ENCODE measurements around the gene HAAO.

The HAAO gene

DNA sequence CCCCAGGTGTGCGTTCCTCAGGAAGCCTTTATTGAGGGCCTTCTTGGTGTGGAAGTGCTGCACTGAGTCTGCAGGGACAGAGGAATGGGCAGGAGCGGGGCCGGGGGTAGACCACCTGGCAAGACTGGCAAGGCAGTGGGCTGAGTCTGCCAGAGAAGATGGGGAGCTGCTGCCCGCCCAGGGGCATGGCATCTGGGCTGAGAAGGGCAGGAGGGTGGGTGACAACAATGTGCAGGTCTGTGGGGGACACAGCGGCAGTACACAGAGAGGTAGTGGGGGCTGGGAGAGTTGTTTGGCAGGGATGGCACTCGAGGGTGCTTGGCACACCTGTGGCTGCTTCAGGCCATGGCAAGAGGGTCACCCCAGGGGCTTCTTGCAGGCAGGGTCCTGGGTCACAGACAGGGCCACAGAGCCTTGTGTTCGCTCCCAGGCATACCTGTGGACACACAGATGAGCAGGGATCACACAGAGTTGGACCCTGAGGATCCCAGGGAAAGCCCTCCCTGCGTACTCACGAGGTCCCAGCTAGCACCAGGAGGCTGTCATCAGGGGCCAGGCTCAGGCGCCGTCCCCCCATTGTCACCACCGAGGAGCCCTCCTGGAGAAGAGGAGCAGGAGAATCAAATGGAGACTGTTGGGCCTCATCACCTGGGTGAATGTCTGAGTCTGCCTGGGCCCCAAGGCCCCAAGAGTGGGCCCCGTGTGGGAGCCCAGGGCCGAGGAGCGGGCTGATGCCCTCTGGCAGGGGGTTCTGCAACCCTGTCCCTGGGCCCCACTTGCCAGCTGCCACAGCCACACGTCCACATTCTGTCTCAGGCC lies 25.1 kb downstream of the HAAO start:
- TF ChIP-seq TAF1 (IDR thresholded peaks at IDR 0.05; ENCODE audit: borderline replicate concordance, insufficient read depth, low read length) (no peak), SIN3A (IDR thresholded peaks at IDR 0.05; ENCODE audit: borderline replicate concordance, insufficient read depth, low read length) (no peak), POLR2AphosphoS5 (IDR thresholded peaks at IDR 0.05; ENCODE audit: low read depth, low read length) (no peak), FOXP2 (optimal IDR thresholded peaks at IDR 0.05; ENCODE audit: borderline replicate concordance, extremely low read depth, extremely low read length, insufficient read depth) (no peak), REST (IDR thresholded peaks at IDR 0.05; ENCODE audit: insufficient read depth in 1 of 2, low read depth in 2 of 2, low read length in 2 of 2) (no peak)

GRCh38 chr2:42765686-42766085 lies 26.7 kb downstream of the HAAO start:
- no peak for TF ChIP-seq REST (IDR thresholded peaks at IDR 0.05; ENCODE audit: insufficient read depth in 1 of 2, low read depth in 2 of 2, low read length in 2 of 2)
- TF ChIP-seq FOXP2 (optimal IDR thresholded peaks at IDR 0.05; ENCODE audit: borderline replicate concordance, extremely low read depth, extremely low read length, insufficient read depth), result no peak
- no peak for TF ChIP-seq TAF1 (IDR thresholded peaks at IDR 0.05; ENCODE audit: borderline replicate concordance, insufficient read depth, low read length)
- no peak for TF ChIP-seq SIN3A (IDR thresholded peaks at IDR 0.05; ENCODE audit: borderline replicate concordance, insufficient read depth, low read length)
- no peak for TF ChIP-seq POLR2AphosphoS5 (IDR thresholded peaks at IDR 0.05; ENCODE audit: low read depth, low read length)

DNA sequence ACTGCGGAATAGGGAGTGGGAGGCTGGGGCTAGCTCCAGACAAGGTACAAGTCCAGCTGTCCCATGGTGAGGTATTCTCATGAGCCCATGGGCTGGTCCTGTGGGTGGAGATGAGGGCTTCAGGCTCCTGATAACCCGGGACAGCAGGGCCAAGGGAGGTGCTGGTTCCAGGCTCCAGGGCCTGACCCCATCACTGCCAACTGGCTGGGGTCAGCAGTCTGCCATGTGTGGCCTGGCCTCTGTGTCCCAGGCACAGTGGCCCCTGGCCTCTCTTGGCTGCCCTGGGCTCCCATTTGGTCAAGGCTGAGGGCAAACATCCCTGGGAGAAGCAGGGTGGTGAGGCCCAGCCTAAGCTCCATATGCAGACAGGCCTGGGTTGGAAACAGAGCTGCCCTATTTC lies 27.5 kb downstream of the HAAO start:
- no peak for TF ChIP-seq FOXP2 (optimal IDR thresholded peaks at IDR 0.05; ENCODE audit: borderline replicate concordance, extremely low read depth, extremely low read length, insufficient read depth)

DNA sequence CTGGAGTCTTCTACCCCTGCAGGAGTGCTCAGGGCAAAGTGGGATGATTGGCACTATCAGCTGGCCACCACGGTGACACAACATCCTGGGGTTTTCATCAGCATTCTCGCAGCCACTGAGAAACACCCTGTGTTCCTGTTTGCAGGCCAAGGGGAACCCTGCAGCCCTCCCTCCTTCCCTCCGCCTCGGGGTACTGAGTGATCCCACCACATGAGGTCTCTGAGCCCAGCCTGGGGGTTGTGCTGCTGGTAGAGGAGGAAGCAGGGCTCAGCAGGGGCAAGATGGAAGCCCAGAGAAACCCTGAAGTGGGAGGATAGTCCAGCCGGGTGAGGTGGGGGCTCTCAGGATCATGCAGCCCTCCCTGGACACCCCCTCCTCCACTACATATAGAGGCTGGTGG lies 28.3 kb downstream of the HAAO start, which contains the start of gene OXER1:
TSS of gene OXER1 (minus strand) at position 40 of the 400 bp plus-strand sequence. CDS start 73 bp downstream, outside the sequence.
- no peak for TF ChIP-seq POLR2AphosphoS5 (IDR thresholded peaks at IDR 0.05; ENCODE audit: low read depth, low read length)
- no peak for TF ChIP-seq REST (IDR thresholded peaks at IDR 0.05; ENCODE audit: insufficient read depth in 1 of 2, low read depth in 2 of 2, low read length in 2 of 2)
- no peak for TF ChIP-seq SIN3A (IDR thresholded peaks at IDR 0.05; ENCODE audit: borderline replicate concordance, insufficient read depth, low read length)
- TF ChIP-seq FOXP2 (optimal IDR thresholded peaks at IDR 0.05; ENCODE audit: borderline replicate concordance, extremely low read depth, extremely low read length, insufficient read depth), result no peak
- no peak for TF ChIP-seq TAF1 (IDR thresholded peaks at IDR 0.05; ENCODE audit: borderline replicate concordance, insufficient read depth, low read length)

- TF ChIP-seq TAF1 (IDR thresholded peaks at IDR 0.05; ENCODE audit: borderline replicate concordance, insufficient read depth, low read length) (no peak), REST (IDR thresholded peaks at IDR 0.05; ENCODE audit: insufficient read depth in 1 of 2, low read depth in 2 of 2, low read length in 2 of 2) (no peak), POLR2AphosphoS5 (IDR thresholded peaks at IDR 0.05; ENCODE audit: low read depth, low read length) (no peak), SIN3A (IDR thresholded peaks at IDR 0.05; ENCODE audit: borderline replicate concordance, insufficient read depth, low read length) (no peak), FOXP2 (optimal IDR thresholded peaks at IDR 0.05; ENCODE audit: borderline replicate concordance, extremely low read depth, extremely low read length, insufficient read depth) (no peak)
Measured at GRCh38 chr2:42762823-42763804, 29.3 kb downstream of the HAAO start.

All from PFSK-1 (cell line).